Vagina (tissue), 2 donors: ENCODE results near the gene POU3F3.

Experiments
- CTCF ChIP-seq, 3 experiments: fragments of 450-650 bp in 2 of 3; fragments of 200-600 bp in 1 of 3; sonication (generic) in 1 of 3; IDR thresholded peaks; one replicate each; pipeline ENCODE4 v1.5.1; 2017 to 2019; ENCODE audit warnings: antibody characterized with exemption in 3 of 3, mild to moderate bottlenecking in 2 of 3, moderate library complexity in 2 of 3
- POLR2A ChIP-seq, 2 donors: fragments of 450-650 bp; IDR thresholded peaks; one replicate each; pipeline ENCODE4 v1.6.1; 2017; ENCODE audit warnings: antibody characterized with exemption in 2 of 2, mild to moderate bottlenecking in 2 of 2, moderate library complexity in 2 of 2

- TF ChIP-seq CTCF (IDR thresholded peaks at IDR 0.05) (no peak), POLR2A (IDR thresholded peaks at IDR 0.05) (no peak)
Measured at GRCh38 chr2:104858006-104858978, 4.4 kb downstream of the POU3F3 start.
